GM19455 (cell line): Measurements from ENCODE around the gene TMEM33.
"Not testable (repeated sequence)": the region's sequence is repeated elsewhere in the genome, so short reads cannot be mapped to it uniquely, and the experiment has no call there.

ENCODE experiments used
- ATAC-seq: cut with Tn5 transposase; IDR thresholded peaks from one replicate; pipeline ENCODE4 v1.9.1; 2021; ENCODE audit not compliant: unreplicated experiment

Gene TMEM33, protein sequence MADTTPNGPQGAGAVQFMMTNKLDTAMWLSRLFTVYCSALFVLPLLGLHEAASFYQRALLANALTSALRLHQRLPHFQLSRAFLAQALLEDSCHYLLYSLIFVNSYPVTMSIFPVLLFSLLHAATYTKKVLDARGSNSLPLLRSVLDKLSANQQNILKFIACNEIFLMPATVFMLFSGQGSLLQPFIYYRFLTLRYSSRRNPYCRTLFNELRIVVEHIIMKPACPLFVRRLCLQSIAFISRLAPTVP

DNA sequence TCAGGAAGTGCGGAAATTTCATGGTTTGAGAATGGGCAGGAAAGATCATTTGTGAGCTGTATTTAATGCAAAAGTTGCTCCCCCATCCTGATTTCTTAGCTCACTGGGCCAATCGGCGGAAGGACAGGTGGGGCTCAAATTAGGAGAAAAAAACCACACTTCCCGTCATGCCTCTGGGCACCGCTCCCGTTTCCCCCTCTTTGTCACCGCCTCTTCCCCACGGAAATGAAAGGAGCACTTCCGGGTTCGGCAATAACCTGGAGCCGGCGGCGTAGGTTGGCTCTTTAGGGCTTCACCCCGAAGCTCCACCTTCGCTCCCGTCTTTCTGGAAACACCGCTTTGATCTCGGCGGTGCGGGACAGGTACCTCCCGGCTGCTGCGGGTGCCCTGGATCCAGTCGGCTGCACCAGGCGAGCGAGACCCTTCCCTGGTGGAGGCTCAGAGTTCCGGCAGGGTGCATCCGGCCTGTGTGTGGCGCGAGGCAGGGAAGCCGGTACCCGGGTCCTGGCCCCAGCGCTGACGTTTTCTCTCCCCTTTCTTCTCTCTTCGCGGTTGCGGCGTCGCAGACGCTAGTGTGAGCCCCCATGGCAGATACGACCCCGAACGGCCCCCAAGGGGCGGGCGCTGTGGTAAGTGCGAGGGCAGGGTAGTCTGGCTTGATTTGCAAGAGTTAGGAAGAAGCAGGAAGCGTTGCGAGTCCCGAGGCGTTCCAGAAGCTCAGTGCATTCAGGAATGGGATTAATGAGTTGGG, at the start of gene TMEM33:
Gene TMEM33, plus strand, starts transcription at position 529 of the 751 bp plus-strand sequence. Its CDS starts 56 bp downstream, at position 585.
- peak; percentile 94 for ATAC-seq

DNA sequence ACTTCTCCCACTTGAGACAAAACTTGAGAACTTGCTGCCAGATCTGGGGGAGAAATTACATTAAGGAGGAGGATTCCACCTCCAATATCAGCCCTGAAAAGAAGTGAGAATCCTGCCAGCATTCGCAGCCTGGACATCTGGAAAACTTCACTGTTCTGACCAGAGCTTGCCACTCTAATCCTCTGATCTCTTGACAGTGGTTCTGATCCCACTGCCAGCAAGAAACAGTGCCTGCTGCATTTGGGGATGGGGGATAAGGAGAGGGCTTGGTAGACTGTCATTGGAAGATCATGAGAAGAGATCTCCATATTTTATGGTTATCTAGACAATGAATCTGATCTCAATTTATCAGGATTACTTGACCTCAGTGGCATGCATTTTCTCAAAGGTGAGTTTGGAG, 49.8 kb upstream of the TMEM33 start:
- ATAC-seq: no peak

DNA sequence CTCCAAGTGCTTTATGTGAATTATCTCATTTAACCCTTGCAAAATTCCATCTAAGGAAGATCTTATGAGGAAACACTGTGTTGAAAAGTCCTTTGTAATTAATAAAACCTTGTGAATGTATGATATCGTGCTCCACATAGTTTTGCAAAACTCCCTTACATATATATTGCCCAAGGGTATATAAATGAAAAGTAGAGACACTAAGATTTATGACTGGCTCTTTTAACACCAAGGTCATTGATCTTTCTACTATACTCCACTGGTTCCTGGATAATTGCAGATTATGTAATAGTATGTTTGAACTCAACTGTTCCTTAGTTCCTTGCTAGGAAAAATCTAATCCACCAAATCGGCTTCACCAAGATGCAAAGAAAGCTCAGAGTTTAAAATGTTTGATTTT, 48.0 kb upstream of the TMEM33 start:
- ATAC-seq: no peak

GRCh38 chr4:41887821-41888686, 47.2 kb upstream of the TMEM33 start:
- ATAC-seq: no peak

GRCh38 chr4:41888687-41889074, 46.5 kb upstream of the TMEM33 start:
- no peak for ATAC-seq

- ATAC-seq: no peak
These were observed 45.9 kb upstream of the TMEM33 start for GRCh38 chr4:41889317-41889716.

DNA sequence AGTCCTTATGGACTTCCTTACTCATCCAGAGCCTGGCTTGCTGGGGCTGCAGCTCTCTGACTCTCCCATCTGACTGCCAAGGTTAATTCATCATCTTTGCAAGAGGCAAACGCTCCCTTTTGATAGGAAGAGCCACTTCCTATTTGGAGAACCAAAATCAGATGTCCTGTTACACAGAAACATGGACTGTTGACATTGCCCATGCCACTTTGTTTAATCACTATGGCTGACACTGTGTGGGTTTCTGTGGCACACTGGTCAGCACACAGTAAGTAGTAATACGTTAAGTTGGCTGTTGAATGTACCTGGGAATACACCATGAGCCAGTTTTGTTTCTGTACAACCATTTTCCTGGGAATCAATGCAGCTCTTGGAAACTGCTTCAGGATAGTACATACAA, 45.1 kb upstream of the TMEM33 start:
- no peak for ATAC-seq

DNA sequence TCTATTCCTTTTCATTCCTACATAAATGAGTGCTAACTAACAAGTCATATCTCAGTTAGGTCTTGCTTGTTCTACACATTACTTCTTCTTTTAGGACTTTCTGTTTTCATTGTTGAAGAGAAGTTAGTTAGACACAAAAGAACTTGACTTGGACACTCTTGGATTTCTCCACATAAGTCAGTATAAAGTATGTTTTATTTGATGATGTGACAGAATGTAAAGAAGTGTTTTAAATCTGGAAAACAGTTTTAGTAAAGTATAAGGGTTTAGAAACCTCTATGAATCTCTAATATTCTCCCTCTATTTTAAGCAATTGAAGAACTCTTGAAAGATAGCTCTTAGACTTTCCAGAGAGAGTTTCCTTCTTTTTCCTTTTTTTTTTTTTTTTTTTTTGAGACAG, 38.6 kb upstream of the TMEM33 start:
- no peak for ATAC-seq

GRCh38 chr4:41897698-41898097, 37.5 kb upstream of the TMEM33 start:
- no peak for ATAC-seq

- not testable (repeated sequence) for ATAC-seq
These were observed 26.1 kb upstream of the TMEM33 start for GRCh38 chr4:41909136-41909535.

GRCh38 chr4:41912546-41912945, 22.7 kb upstream of the TMEM33 start:
- no peak for ATAC-seq

GRCh38 chr4:41913509-41913908, 21.7 kb upstream of the TMEM33 start:
- no peak for ATAC-seq

- no peak for ATAC-seq
These were observed 17.0 kb upstream of the TMEM33 start for GRCh38 chr4:41918278-41918677.

DNA sequence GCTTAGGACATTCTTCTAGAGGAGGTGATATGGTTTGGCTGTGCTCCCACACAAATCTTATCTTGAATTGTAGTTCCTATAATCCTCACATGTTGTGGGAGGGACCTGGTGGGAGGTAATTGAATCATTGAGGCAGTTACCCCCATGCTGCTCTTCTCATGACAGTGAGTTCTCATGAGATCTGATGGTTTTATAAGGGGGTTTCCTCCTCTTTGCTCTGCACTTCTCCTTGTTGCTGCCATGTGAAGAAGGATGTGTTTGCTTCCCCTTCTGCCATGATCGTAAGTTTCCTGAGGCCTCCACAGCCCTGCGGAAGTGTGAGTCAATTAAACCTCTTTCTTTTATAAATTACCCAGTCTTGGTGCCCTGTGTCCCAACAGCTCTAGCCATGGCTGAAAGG, 14.8 kb upstream of the TMEM33 start:
- not testable (repeated sequence) for ATAC-seq

GRCh38 chr4:41921476-41921875, 13.8 kb upstream of the TMEM33 start:
- ATAC-seq: no peak

DNA sequence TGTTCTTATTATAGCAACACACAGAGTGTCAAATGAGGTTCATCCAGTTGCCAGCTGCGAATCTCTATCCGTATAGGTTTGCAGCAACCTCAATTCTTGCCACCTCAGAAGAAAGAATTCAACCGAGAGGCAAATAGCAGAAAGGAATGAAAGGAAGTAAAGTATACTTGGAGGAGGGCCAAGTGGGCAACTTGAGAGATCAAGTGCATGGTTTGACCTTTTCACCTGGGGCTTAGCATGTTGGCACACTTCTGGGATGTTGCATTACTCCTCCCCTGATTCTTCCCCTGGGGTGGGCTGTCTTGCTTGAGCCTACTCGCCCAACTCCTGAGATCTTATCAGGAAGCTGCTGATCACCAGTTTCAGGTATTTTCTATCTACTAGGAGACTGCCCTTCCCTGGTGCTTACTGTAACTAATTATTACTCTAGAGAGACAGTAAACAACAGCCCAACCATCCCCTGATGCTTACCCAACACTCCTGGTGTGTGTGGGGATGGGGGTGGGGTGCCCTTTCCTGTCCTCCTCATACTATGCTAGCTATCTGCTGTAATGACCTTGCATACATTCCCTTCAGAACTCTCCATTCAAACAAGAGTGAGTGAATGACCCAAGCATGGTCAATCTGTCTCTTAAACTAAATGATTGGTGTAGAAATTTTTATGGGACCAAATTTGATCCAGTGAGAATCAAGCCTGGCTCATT, 7.3 kb upstream of the TMEM33 start:
- no peak for ATAC-seq

DNA sequence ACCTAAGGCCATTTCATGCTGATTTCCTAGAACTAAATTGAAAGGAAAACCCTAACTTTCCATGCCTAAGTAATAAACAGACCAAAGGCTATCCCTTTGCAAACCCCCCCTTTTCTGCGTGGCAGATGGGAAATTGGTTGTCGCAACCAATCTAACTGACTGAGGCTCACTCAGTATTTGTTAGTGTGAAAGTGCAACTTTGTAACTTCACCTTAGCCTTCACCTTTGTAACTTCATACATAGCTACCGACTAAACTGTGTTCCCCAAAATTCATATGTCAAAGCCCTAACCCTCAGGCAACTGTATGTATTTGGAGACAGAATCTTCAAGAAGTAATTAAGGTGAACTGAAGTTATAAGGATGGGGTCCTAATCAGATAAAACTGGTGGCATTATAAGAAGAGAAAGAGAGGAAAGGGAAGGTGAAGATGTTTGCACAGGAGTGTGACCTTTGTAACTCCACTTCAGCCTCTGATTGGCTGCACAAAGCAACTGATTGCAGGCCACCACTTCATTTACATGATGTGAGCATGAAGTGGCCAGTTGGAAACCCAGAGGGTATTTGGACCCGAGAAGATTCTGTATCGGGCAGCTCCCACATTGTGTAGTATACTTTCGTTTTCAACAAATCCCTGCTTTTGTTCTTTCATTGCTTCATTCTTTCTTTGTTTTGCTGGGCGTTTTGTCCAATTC, 4.9 kb upstream of the TMEM33 start:
- no peak for ATAC-seq

DNA sequence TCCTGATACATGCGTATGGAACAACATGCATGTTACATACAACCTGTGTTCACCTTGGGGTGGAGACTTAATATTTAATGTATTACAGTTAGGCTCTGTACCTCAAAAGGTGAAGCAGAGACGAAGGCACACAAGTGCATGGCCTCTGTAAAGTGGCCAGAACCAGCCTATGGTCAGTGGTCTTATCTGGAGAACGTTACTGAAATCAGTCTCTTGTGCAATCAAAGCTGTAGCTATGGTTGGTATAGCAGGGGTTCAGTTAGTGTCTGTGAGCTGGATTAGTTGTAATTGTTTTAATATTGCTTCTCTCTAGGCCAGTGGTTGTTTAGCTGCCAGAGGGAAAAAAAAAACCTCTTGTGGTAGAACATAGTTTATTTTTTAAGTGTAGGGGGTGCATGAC, 2.2 kb upstream of the TMEM33 start:
- ATAC-seq: no peak

DNA sequence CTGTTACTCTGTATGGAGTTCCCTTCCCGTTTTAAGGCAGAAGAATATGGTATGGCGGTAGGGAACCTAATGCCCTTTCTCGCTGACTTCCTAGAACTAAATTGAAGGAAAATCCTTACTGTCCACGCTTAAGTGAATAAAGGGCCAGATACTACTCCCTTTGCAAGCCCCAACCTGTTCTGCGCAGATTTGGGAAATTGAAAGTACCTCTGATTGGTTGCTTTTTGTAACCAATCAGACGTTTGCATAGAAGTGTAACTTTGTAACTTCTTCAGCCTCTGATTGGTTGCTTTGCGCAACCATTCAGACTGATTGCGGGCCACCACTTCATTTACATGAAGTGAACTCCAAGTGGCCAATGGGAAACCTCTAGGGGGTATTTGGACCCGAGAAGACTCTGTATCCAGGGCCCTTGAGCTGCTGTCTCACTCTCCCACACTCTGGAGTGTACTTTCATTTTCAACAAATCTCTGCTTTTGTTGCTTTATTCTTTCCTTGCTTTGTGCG, 1.2 kb upstream of the TMEM33 start:
- ATAC-seq: no peak

- ATAC-seq: no peak
These were observed 722 bp upstream of the TMEM33 start for GRCh38 chr4:41934514-41934900.
